G401 (cell line): Measurements from ENCODE around the gene CNOT4. TPM values are rescaled to one million over a fixed set of nuclear protein-coding genes. Genes with fewer than 3 reads are reported as not detected.

ENCODE experiments used
- DNase-seq: peaks from one replicate; pipeline ENCODE4 v3.0.0-alpha.2; 2015; ENCODE audit warnings: low spot score
- in situ Hi-C: cut with HindIII; loops from 2 replicates; pipeline ENCODE4 v1.10.0; 2016; ENCODE audit warnings: low sequenced_read_pairs, mixed read lengths
- total RNA-seq: library from RNA; depleted of rRNA; stranded (reverse); fragments of >200 nt; shearing (Covaris generic); gene quantifications from 2 replicates; pipeline ENCODE4 v1.2.3, GENCODE V29; 2014

Gene CNOT4
- total RNA-seq, 1 experiment from 2014 or later = 9.5 TPM

GRCh38 chr7:135414850-135415439 is 95.0 kb downstream of the CNOT4 start:
- DNase-seq = peak; percentile 39
- in situ Hi-C loops = no loop called here

GRCh38 chr7:135414208-135414607 is 95.7 kb downstream of the CNOT4 start:
- in situ Hi-C loops = no loop called here
- no peak for DNase-seq

- in situ Hi-C loops = no loop called here
- DNase-seq = no peak
These were observed 98.8 kb downstream of the CNOT4 start for GRCh38 chr7:135411098-135411497.

GRCh38 chr7:135410543-135410942 is 99.4 kb downstream of the CNOT4 start:
- no peak for DNase-seq
- in situ Hi-C loops = no loop called here

GRCh38 chr7:135409845-135410542 is 99.9 kb downstream of the CNOT4 start:
- DNase-seq = no peak
- in situ Hi-C loops = no loop called here

GRCh38 chr7:135407884-135408283 is 102.0 kb downstream of the CNOT4 start:
- in situ Hi-C loops = no loop called here
- no peak for DNase-seq

GRCh38 chr7:135406918-135407317 is 103.0 kb downstream of the CNOT4 start:
- DNase-seq = no peak
- in situ Hi-C loops = no loop called here

GRCh38 chr7:135405969-135406368 is 103.9 kb downstream of the CNOT4 start:
- DNase-seq = no peak
- in situ Hi-C loops = no loop called here

GRCh38 chr7:135403302-135403701 is 106.6 kb downstream of the CNOT4 start:
- no peak for DNase-seq
- in situ Hi-C loops = no loop called here

- in situ Hi-C loops = no loop called here
- DNase-seq = no peak
These were observed 112.2 kb downstream of the CNOT4 start for GRCh38 chr7:135397689-135398088.

- in situ Hi-C loops = no loop called here
- DNase-seq = no peak
These were observed 117.2 kb downstream of the CNOT4 start for GRCh38 chr7:135392701-135393100.

GRCh38 chr7:135391514-135391913 is 118.4 kb downstream of the CNOT4 start:
- DNase-seq = no peak
- in situ Hi-C loops = no loop called here

- in situ Hi-C loops = no loop called here
- peak; percentile 13 for DNase-seq
These were observed 119.1 kb downstream of the CNOT4 start for GRCh38 chr7:135390829-135391228.

- DNase-seq = peak; percentile 59
- in situ Hi-C loops = no loop called here
These were observed 119.9 kb downstream of the CNOT4 start for GRCh38 chr7:135389971-135390370.

GRCh38 chr7:135388616-135389015 is 121.3 kb downstream of the CNOT4 start:
- in situ Hi-C loops = no loop called here

GRCh38 chr7:135386776-135387175 is 123.1 kb downstream of the CNOT4 start:
- in situ Hi-C loops = no loop called here
- DNase-seq = no peak

More at GRCh38 chr7:135388616-135389015, 121.3 kb downstream of the CNOT4 start:
- DNase-seq = no peak

GRCh38 chr7:135386181-135386580 is 123.7 kb downstream of the CNOT4 start:
- no peak for DNase-seq
- in situ Hi-C loops = no loop called here

- in situ Hi-C loops = no loop called here
- peak; percentile 33 for DNase-seq
These were observed 124.7 kb downstream of the CNOT4 start for GRCh38 chr7:135385209-135385608.

- DNase-seq = no peak
- in situ Hi-C loops = no loop called here
These were observed 126.3 kb downstream of the CNOT4 start for GRCh38 chr7:135383525-135384175.

GRCh38 chr7:135382173-135382572 is 127.7 kb downstream of the CNOT4 start:
- in situ Hi-C loops = no loop called here
- DNase-seq = no peak
